Measurements from ENCODE around the gene CALML3. TPM values are rescaled to one million over a fixed set of nuclear protein-coding genes. Genes with fewer than 3 reads are reported as not detected.

CALML3 gene
- total and polyA plus RNA-seq, 2 donors (not counting 1 experiment from before 2014, with no cell fraction given) = not detected

DNA sequence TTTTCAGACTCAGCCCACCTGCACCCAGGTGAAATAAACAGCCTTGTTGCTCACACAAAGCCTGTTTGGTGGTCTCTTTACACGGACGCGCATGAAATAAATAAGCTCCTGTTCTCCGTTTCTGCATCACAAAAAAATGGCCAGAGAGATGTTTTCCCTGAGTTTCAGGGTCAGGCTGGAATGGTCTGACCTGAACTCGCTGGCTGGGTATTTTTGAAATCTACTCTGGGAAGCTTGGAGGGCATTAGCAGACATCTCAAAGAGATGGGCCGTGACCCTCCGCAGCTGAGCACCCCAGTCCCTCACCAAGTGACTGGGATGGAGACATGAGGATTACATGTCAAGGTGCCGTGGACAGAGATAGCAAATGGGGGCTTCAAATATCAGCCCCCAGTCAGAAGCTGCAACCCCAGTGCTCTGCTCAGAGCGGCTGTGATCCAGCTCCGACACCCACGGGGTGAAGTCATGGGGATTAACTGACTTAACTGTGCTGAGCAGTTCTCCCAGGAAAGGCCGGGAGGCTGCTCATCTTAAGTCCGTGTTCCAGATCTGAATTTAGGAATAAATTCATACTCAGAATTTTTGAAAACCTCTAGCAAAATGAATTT lies 47.7 kb upstream of the CALML3 start:
- H3K4me2 ChIP-seq (ENCODE audit: extremely low read depth, insufficient read depth, low read length) = no peak overlapping the region
- H3K27me3 ChIP-seq (ENCODE audit: control insufficient read depth, insufficient read depth, low read length) = no peaks in the 10 kb centered on the region
- H3K27ac ChIP-seq (ENCODE audit: insufficient read depth, low read length) = no peak overlapping the region
- H3K4me1 ChIP-seq (ENCODE audit: control insufficient read depth, extremely low read depth, insufficient read depth, low read length) = no peaks in the 10 kb centered on the region
- no peak overlapping the region for H3K4me3 ChIP-seq (replicated peaks in 1 of 4; ENCODE audit: control extremely low read depth in 1 of 4, insufficient read depth in 1 of 4, low read depth in 3 of 4, low read length in 4 of 4)
- TF ChIP-seq, protein P1, sequence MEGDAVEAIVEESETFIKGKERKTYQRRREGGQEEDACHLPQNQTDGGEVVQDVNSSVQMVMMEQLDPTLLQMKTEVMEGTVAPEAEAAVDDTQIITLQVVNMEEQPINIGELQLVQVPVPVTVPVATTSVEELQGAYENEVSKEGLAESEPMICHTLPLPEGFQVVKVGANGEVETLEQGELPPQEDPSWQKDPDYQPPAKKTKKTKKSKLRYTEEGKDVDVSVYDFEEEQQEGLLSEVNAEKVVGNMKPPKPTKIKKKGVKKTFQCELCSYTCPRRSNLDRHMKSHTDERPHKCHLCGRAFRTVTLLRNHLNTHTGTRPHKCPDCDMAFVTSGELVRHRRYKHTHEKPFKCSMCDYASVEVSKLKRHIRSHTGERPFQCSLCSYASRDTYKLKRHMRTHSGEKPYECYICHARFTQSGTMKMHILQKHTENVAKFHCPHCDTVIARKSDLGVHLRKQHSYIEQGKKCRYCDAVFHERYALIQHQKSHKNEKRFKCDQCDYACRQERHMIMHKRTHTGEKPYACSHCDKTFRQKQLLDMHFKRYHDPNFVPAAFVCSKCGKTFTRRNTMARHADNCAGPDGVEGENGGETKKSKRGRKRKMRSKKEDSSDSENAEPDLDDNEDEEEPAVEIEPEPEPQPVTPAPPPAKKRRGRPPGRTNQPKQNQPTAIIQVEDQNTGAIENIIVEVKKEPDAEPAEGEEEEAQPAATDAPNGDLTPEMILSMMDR (conservative IDR thresholded peaks at IDR 0.05 in 1 of 2, IDR thresholded peaks at IDR 0.05 in 1 of 2; ENCODE audit: low read depth in 1 of 2, low read length in 2 of 2) = no peak
- TF ChIP-seq EZH2 (IDR thresholded peaks at IDR 0.05; ENCODE audit: low read length, missing control alignments) = no peak
- H3K9me3 ChIP-seq (ENCODE audit: control insufficient read depth, insufficient read depth, low read depth, low read length) = no peaks in the 10 kb centered on the region
- H4K20me1 ChIP-seq (ENCODE audit: control insufficient read depth, extremely low read depth, insufficient read depth, low read length) = no peaks in the 10 kb centered on the region
- H3K36me3 ChIP-seq (ENCODE audit: control insufficient read depth, insufficient read depth, low read length) = no peaks in the 10 kb centered on the region
- H3K9ac ChIP-seq (ENCODE audit: insufficient read depth, low read length) = no peak overlapping the region
- no peaks in the 10 kb centered on the region for H3K79me2 ChIP-seq (ENCODE audit: control insufficient read depth, insufficient read depth, low read length)
- no peak overlapping the region for H2AFZ ChIP-seq (ENCODE audit: low read length)
- no peak for DNase-seq (ENCODE audit: low read depth in 2 of 2)

DNA sequence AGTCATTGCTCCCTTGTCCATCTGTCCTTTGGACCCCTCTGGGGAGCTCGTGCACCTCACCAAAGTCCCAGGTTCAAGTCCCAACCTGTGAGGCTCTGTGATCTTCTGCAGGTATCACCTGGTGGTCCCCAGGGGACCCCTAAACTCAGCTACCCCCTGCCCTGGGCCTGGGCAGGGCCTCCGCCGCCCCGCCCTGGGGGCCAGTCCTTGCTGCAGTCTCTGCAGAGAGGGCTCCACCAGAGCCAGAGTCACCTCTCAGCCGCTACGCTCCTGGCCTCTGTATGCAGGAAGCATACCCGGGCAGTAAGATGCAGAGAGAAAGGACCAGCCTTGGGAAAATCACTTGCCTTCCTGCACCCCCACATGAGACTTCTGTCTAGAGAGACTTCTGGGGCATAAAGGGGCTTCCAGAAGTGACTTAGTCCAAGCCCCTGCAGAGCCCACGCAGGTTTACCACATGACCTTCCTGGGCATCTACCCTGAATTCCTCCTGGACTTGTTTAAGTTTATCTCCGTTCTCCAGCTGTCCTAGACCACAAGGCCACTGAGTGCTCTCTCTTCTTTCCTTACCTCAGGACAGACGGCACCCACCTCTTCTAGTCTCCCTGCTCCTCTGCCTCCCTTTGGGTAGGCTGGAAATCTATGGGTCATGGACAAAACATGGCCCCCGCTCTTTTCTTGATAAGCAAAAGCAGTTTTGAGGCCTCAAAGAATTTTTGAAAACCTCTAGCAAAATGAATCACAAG lies 46.6 kb upstream of the CALML3 start:
- DNase-seq (ENCODE audit: low read depth in 2 of 2) = no peak
- H4K20me1 ChIP-seq (ENCODE audit: control insufficient read depth, extremely low read depth, insufficient read depth, low read length) = no peaks in the 10 kb centered on the region
- no peaks in the 10 kb centered on the region for H3K36me3 ChIP-seq (ENCODE audit: control insufficient read depth, insufficient read depth, low read length)
- no peak overlapping the region for H2AFZ ChIP-seq (ENCODE audit: low read length)
- no peak overlapping the region for H3K9ac ChIP-seq (ENCODE audit: insufficient read depth, low read length)
- no peak overlapping the region for H3K4me2 ChIP-seq (ENCODE audit: extremely low read depth, insufficient read depth, low read length)
- H3K27me3 ChIP-seq (ENCODE audit: control insufficient read depth, insufficient read depth, low read length) = no peaks in the 10 kb centered on the region
- no peak overlapping the region for H3K27ac ChIP-seq (ENCODE audit: insufficient read depth, low read length)
- H3K4me1 ChIP-seq (ENCODE audit: control insufficient read depth, extremely low read depth, insufficient read depth, low read length) = no peaks in the 10 kb centered on the region
- no peak overlapping the region for H3K4me3 ChIP-seq (replicated peaks in 1 of 4; ENCODE audit: control extremely low read depth in 1 of 4, insufficient read depth in 1 of 4, low read depth in 3 of 4, low read length in 4 of 4)
- H3K9me3 ChIP-seq (ENCODE audit: control insufficient read depth, insufficient read depth, low read depth, low read length) = no peaks in the 10 kb centered on the region
- TF ChIP-seq EZH2 (IDR thresholded peaks at IDR 0.05; ENCODE audit: low read length, missing control alignments) = no peak
- TF ChIP-seq, protein P1 (conservative IDR thresholded peaks at IDR 0.05 in 1 of 2, IDR thresholded peaks at IDR 0.05 in 1 of 2; ENCODE audit: low read depth in 1 of 2, low read length in 2 of 2) = no peak
- no peaks in the 10 kb centered on the region for H3K79me2 ChIP-seq (ENCODE audit: control insufficient read depth, insufficient read depth, low read length)

DNA sequence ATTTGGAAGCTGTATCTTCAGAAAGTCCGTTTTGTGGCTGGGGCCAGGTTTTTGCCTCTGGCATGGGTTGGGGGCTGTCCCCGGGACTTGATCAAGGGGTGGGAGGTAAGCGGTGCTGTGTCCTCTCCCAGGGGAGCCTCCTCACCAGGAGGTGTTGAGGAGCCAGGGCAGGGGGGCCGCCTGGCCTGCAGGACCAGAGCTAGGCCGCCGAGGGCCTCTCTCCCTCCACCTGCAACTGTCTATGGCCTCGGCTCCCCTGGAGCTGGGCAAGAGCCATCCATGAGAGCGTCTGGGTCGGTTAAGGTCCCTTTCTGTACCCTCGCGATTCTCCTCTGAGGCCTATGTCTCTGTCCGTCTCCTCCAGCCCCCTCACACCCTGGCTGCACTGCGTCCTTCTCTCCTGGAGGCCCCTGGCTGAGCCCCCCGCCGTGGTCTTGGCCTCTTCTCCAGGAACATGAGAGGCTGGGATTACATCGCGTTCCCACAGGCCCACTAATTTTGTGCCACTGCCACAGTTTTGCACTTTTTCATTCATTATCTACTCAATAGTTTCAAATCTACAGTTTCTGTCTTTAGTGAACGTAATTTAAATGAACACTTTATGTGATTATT lies 46.0 kb upstream of the CALML3 start:
- no peaks in the 10 kb centered on the region for H3K27me3 ChIP-seq (ENCODE audit: control insufficient read depth, insufficient read depth, low read length)
- TF ChIP-seq, protein P1 (conservative IDR thresholded peaks at IDR 0.05 in 1 of 2, IDR thresholded peaks at IDR 0.05 in 1 of 2; ENCODE audit: low read depth in 1 of 2, low read length in 2 of 2) = no peak
- no peak for TF ChIP-seq EZH2 (IDR thresholded peaks at IDR 0.05; ENCODE audit: low read length, missing control alignments)
- H3K27ac ChIP-seq (ENCODE audit: insufficient read depth, low read length) = no peak overlapping the region
- no peak overlapping the region for H3K4me3 ChIP-seq (replicated peaks in 1 of 4; ENCODE audit: control extremely low read depth in 1 of 4, insufficient read depth in 1 of 4, low read depth in 3 of 4, low read length in 4 of 4)
- H3K79me2 ChIP-seq (ENCODE audit: control insufficient read depth, insufficient read depth, low read length) = no peaks in the 10 kb centered on the region
- no peak overlapping the region for H3K4me2 ChIP-seq (ENCODE audit: extremely low read depth, insufficient read depth, low read length)
- H2AFZ ChIP-seq (ENCODE audit: low read length) = no peak overlapping the region
- H4K20me1 ChIP-seq (ENCODE audit: control insufficient read depth, extremely low read depth, insufficient read depth, low read length) = no peaks in the 10 kb centered on the region
- no peaks in the 10 kb centered on the region for H3K4me1 ChIP-seq (ENCODE audit: control insufficient read depth, extremely low read depth, insufficient read depth, low read length)
- H3K9me3 ChIP-seq (ENCODE audit: control insufficient read depth, insufficient read depth, low read depth, low read length) = no peaks in the 10 kb centered on the region
- no peaks in the 10 kb centered on the region for H3K36me3 ChIP-seq (ENCODE audit: control insufficient read depth, insufficient read depth, low read length)
- no peak overlapping the region for H3K9ac ChIP-seq (ENCODE audit: insufficient read depth, low read length)
- no peak for DNase-seq (ENCODE audit: low read depth in 2 of 2)
